ENCODE results near the gene CIC.
"Not testable (repeated sequence)": the region's sequence is repeated elsewhere in the genome, so short reads cannot be mapped to it uniquely, and the experiment has no call there.

CIC gene

GRCh38 chr19:42335971-42336370, 66.9 kb downstream of the CIC start:
- DNase-seq, result no peak

- not testable (repeated sequence) for DNase-seq
Observed at GRCh38 chr19:42339126-42339860, 70.2 kb downstream of the CIC start.

GRCh38 chr19:42339922-42340321, 70.9 kb downstream of the CIC start:
- not testable (repeated sequence) for DNase-seq

GRCh38 chr19:42343344-42344110, 74.5 kb downstream of the CIC start:
- no peak for DNase-seq

GRCh38 chr19:42344336-42344893, 75.4 kb downstream of the CIC start:
- DNase-seq, result no peak

Measured in right forelimb (tissue), 1 donor.